Erythroblast (primary cell): ENCODE data around the gene CFAP77.

Experiments used
- DNase-seq, 2 experiments: peaks; one replicate each; lab custom pipeline; 2025; lab: John Stamatoyannopoulos, UW
- GATA1 ChIP-seq: IDR thresholded peaks from 2 replicates; pipeline ENCODE4 v1.6.1; 2011; ENCODE audit warnings: low read depth, mild to moderate bottlenecking, control low read depth, low read length, moderate library complexity
- POLR2A ChIP-seq: IDR thresholded peaks from 2 replicates; pipeline ENCODE4 v1.6.1; 2011; ENCODE audit warnings: mild to moderate bottlenecking, low read length

CFAP77 gene

GRCh38 chr9:132609829-132610228, 199.8 kb downstream of the CFAP77 start:
- DNase-seq = peak in 1 of 2 experiments; percentile 9
- TF ChIP-seq POLR2A = no peak
- TF ChIP-seq GATA1 = no peak

GRCh38 chr9:132610661-132611060, 200.7 kb downstream of the CFAP77 start:
- DNase-seq = no peak

GRCh38 chr9:132614324-132614723, 204.3 kb downstream of the CFAP77 start:
- DNase-seq = no peak
- no peak for TF ChIP-seq GATA1
- no peak for TF ChIP-seq POLR2A

More at GRCh38 chr9:132610661-132611060, 200.7 kb downstream of the CFAP77 start:
- TF ChIP-seq GATA1 = no peak
- TF ChIP-seq POLR2A = no peak

- DNase-seq = no peak
- TF ChIP-seq GATA1 (no peak), POLR2A (no peak)
Measured at GRCh38 chr9:132615774-132616173, 205.8 kb downstream of the CFAP77 start.

- TF ChIP-seq POLR2A (no peak), GATA1 (no peak)
- no peak for DNase-seq
Measured at GRCh38 chr9:132616725-132617124, 206.7 kb downstream of the CFAP77 start.

- no peak for TF ChIP-seq POLR2A
- TF ChIP-seq GATA1 = no peak
- DNase-seq = peak; percentile 7 to 9
Measured at GRCh38 chr9:132622159-132622558, 212.1 kb downstream of the CFAP77 start.
